ENCODE data around the gene CFAP20. TPM values are rescaled to one million over a fixed set of nuclear protein-coding genes. Genes with fewer than 3 reads are reported as not detected.
A peak's percentile ranks its signal among the peaks of the same experiment; 100 is the strongest.

CFAP20 gene
- polyA plus RNA-seq, 2 donors: 7.0 to 22.5 TPM

GRCh38 chr16:58154345-58154744, 25.2 kb upstream of the CFAP20 start:
- Histone ChIP-seq H3K4me3 (ENCODE audit: low read depth in 1 of 2, low read length in 2 of 2) (no peak overlapping the region), H3K4me1 (ENCODE audit: control insufficient read depth in 2 of 2, insufficient read depth in 2 of 2, low read length in 1 of 2) (peaks cover 0 to 2% of the 10 kb centered on the region in 2 donors), H3K9me3 (ENCODE audit: control insufficient read depth in 2 of 2, insufficient read depth in 1 of 2, low read depth in 1 of 2, low read length in 1 of 2) (no peaks in the 10 kb centered on the region), H3K36me3 (ENCODE audit: control insufficient read depth in 2 of 2, insufficient read depth in 2 of 2, low read length in 1 of 2) (peaks cover 0 to 2% of the 10 kb centered on the region in 2 donors), H3K27me3 (ENCODE audit: control insufficient read depth in 1 of 2, insufficient read depth in 2 of 2, low read length in 2 of 2) (no peaks in the 10 kb centered on the region), H3K27ac (ENCODE audit: low read depth in 2 of 2, low read length in 1 of 2) (no peak overlapping the region)
- 82 to 95% methylated on average over 2 of the region's 2 CpGs for WGBS, 2 donors

- H3K36me3 ChIP-seq (ENCODE audit: control insufficient read depth in 2 of 2, insufficient read depth in 2 of 2, low read length in 1 of 2): no peaks in the 10 kb centered on the region
- no peaks in the 10 kb centered on the region for H3K27me3 ChIP-seq (ENCODE audit: control insufficient read depth in 1 of 2, insufficient read depth in 2 of 2, low read length in 2 of 2)
- H3K4me1 ChIP-seq (ENCODE audit: control insufficient read depth in 2 of 2, insufficient read depth in 2 of 2, low read length in 1 of 2): peaks cover 0 to 2% of the 10 kb centered on the region in 2 donors
- H3K4me3 ChIP-seq (ENCODE audit: low read depth in 1 of 2, low read length in 2 of 2): no peak overlapping the region
- WGBS, 2 donors: 86 to 87% methylated on average over 8 of the region's 8 CpGs
- no peak overlapping the region for H3K27ac ChIP-seq (ENCODE audit: low read depth in 2 of 2, low read length in 1 of 2)
- no peaks in the 10 kb centered on the region for H3K9me3 ChIP-seq (ENCODE audit: control insufficient read depth in 2 of 2, insufficient read depth in 1 of 2, low read depth in 1 of 2, low read length in 1 of 2)
Measured at GRCh38 chr16:58152246-58152868, 23.2 kb upstream of the CFAP20 start.

GRCh38 chr16:58148526-58148925, 19.3 kb upstream of the CFAP20 start:
- H3K27me3 ChIP-seq (ENCODE audit: control insufficient read depth in 1 of 2, insufficient read depth in 2 of 2, low read length in 2 of 2): no peaks in the 10 kb centered on the region
- 58 to 68% methylated on average over 1 of the region's 1 CpG for WGBS, 2 donors
- no peaks in the 10 kb centered on the region for H3K9me3 ChIP-seq (ENCODE audit: control insufficient read depth in 2 of 2, insufficient read depth in 1 of 2, low read depth in 1 of 2, low read length in 1 of 2)
- no peaks in the 10 kb centered on the region for H3K4me1 ChIP-seq (ENCODE audit: control insufficient read depth in 2 of 2, insufficient read depth in 2 of 2, low read length in 1 of 2)
- no peak overlapping the region for H3K4me3 ChIP-seq (ENCODE audit: low read depth in 1 of 2, low read length in 2 of 2)
- no peaks in the 10 kb centered on the region for H3K36me3 ChIP-seq (ENCODE audit: control insufficient read depth in 2 of 2, insufficient read depth in 2 of 2, low read length in 1 of 2)
- H3K27ac ChIP-seq (ENCODE audit: low read depth in 2 of 2, low read length in 1 of 2): no peak overlapping the region

- H3K36me3 ChIP-seq (ENCODE audit: control insufficient read depth in 2 of 2, insufficient read depth in 2 of 2, low read length in 1 of 2): no peaks in the 10 kb centered on the region
- H3K27me3 ChIP-seq (ENCODE audit: control insufficient read depth in 1 of 2, insufficient read depth in 2 of 2, low read length in 2 of 2): no peaks in the 10 kb centered on the region
- H3K4me3 ChIP-seq (ENCODE audit: low read depth in 1 of 2, low read length in 2 of 2): no peak overlapping the region
- no peak overlapping the region for H3K27ac ChIP-seq (ENCODE audit: low read depth in 2 of 2, low read length in 1 of 2)
- H3K9me3 ChIP-seq (ENCODE audit: control insufficient read depth in 2 of 2, insufficient read depth in 1 of 2, low read depth in 1 of 2, low read length in 1 of 2): no peaks in the 10 kb centered on the region
- H3K4me1 ChIP-seq (ENCODE audit: control insufficient read depth in 2 of 2, insufficient read depth in 2 of 2, low read length in 1 of 2): no peaks in the 10 kb centered on the region
- 91 to 93% methylated on average over 2 of the region's 2 CpGs for WGBS, 2 donors
Measured at GRCh38 chr16:58148099-58148498, 18.9 kb upstream of the CFAP20 start.

- Histone ChIP-seq H3K27ac (ENCODE audit: low read depth in 2 of 2, low read length in 1 of 2) (no peak overlapping the region), H3K27me3 (ENCODE audit: control insufficient read depth in 1 of 2, insufficient read depth in 2 of 2, low read length in 2 of 2) (no peaks in the 10 kb centered on the region), H3K36me3 (ENCODE audit: control insufficient read depth in 2 of 2, insufficient read depth in 2 of 2, low read length in 1 of 2) (no peaks in the 10 kb centered on the region), H3K4me1 (ENCODE audit: control insufficient read depth in 2 of 2, insufficient read depth in 2 of 2, low read length in 1 of 2) (no peaks in the 10 kb centered on the region), H3K9me3 (ENCODE audit: control insufficient read depth in 2 of 2, insufficient read depth in 1 of 2, low read depth in 1 of 2, low read length in 1 of 2) (no peaks in the 10 kb centered on the region), H3K4me3 (ENCODE audit: low read depth in 1 of 2, low read length in 2 of 2) (no peak overlapping the region)
Measured at GRCh38 chr16:58138852-58139251, 9.7 kb upstream of the CFAP20 start.

- Histone ChIP-seq H3K4me1 (ENCODE audit: control insufficient read depth in 2 of 2, insufficient read depth in 2 of 2, low read length in 1 of 2) (no peaks in the 10 kb centered on the region), H3K27ac (ENCODE audit: low read depth in 2 of 2, low read length in 1 of 2) (no peak overlapping the region), H3K4me3 (ENCODE audit: low read depth in 1 of 2, low read length in 2 of 2) (no peak overlapping the region), H3K36me3 (ENCODE audit: control insufficient read depth in 2 of 2, insufficient read depth in 2 of 2, low read length in 1 of 2) (no peaks in the 10 kb centered on the region), H3K27me3 (ENCODE audit: control insufficient read depth in 1 of 2, insufficient read depth in 2 of 2, low read length in 2 of 2) (no peaks in the 10 kb centered on the region), H3K9me3 (ENCODE audit: control insufficient read depth in 2 of 2, insufficient read depth in 1 of 2, low read depth in 1 of 2, low read length in 1 of 2) (no peaks in the 10 kb centered on the region)
- 90 to 91% methylated on average over 2 of the region's 2 CpGs for WGBS, 2 donors
Measured at GRCh38 chr16:58137581-58137980, 8.4 kb upstream of the CFAP20 start.

GRCh38 chr16:58128711-58129096, 477 bp downstream of the CFAP20 start:
- H3K4me3 ChIP-seq (ENCODE audit: low read depth in 1 of 2, low read length in 2 of 2): peak overlapping the region; percentile 65 to 86
- H3K9me3 ChIP-seq (ENCODE audit: control insufficient read depth in 2 of 2, insufficient read depth in 1 of 2, low read depth in 1 of 2, low read length in 1 of 2): no peaks in the 10 kb centered on the region
- no peaks in the 10 kb centered on the region for H3K36me3 ChIP-seq (ENCODE audit: control insufficient read depth in 2 of 2, insufficient read depth in 2 of 2, low read length in 1 of 2)
- no peaks in the 10 kb centered on the region for H3K27me3 ChIP-seq (ENCODE audit: control insufficient read depth in 1 of 2, insufficient read depth in 2 of 2, low read length in 2 of 2)
- H3K4me1 ChIP-seq (ENCODE audit: control insufficient read depth in 2 of 2, insufficient read depth in 2 of 2, low read length in 1 of 2): peaks cover 0 to 5% of the 10 kb centered on the region in 2 donors
- 1 to 2% methylated on average over 23 to 25 of the region's 25 CpGs for WGBS, 2 donors
- H3K27ac ChIP-seq (ENCODE audit: low read depth in 2 of 2, low read length in 1 of 2): peak overlapping the region; percentile 88 to 90

GRCh38 chr16:58128181-58128631, 975 bp downstream of the CFAP20 start:
- H3K4me3 ChIP-seq (ENCODE audit: low read depth in 1 of 2, low read length in 2 of 2): peak overlapping the region; percentile 65 to 86
- H3K27ac ChIP-seq (ENCODE audit: low read depth in 2 of 2, low read length in 1 of 2): peak overlapping the region in 1 of 2 donors; percentile 35
- H3K4me1 ChIP-seq (ENCODE audit: control insufficient read depth in 2 of 2, insufficient read depth in 2 of 2, low read length in 1 of 2): peaks cover 0 to 5% of the 10 kb centered on the region in 2 donors

GRCh38 chr16:58127634-58128033, 1.5 kb downstream of the CFAP20 start:
- Histone ChIP-seq H3K4me3 (ENCODE audit: low read depth in 1 of 2, low read length in 2 of 2) (peak overlapping the region in 1 of 2 donors; percentile 21), H3K27me3 (ENCODE audit: control insufficient read depth in 1 of 2, insufficient read depth in 2 of 2, low read length in 2 of 2) (no peaks in the 10 kb centered on the region), H3K9me3 (ENCODE audit: control insufficient read depth in 2 of 2, insufficient read depth in 1 of 2, low read depth in 1 of 2, low read length in 1 of 2) (no peaks in the 10 kb centered on the region), H3K4me1 (ENCODE audit: control insufficient read depth in 2 of 2, insufficient read depth in 2 of 2, low read length in 1 of 2) (peaks cover 0 to 5% of the 10 kb centered on the region in 2 donors), H3K27ac (ENCODE audit: low read depth in 2 of 2, low read length in 1 of 2) (peak overlapping the region in 1 of 2 donors; percentile 35), H3K36me3 (ENCODE audit: control insufficient read depth in 2 of 2, insufficient read depth in 2 of 2, low read length in 1 of 2) (no peaks in the 10 kb centered on the region)
- WGBS, 2 donors: 13 to 16% methylated on average over 4 of the region's 4 CpGs

More at GRCh38 chr16:58128181-58128631, 975 bp downstream of the CFAP20 start:
- WGBS, 2 donors: 3 to 4% methylated on average over 6 of the region's 6 CpGs
- Histone ChIP-seq H3K36me3 (ENCODE audit: control insufficient read depth in 2 of 2, insufficient read depth in 2 of 2, low read length in 1 of 2) (no peaks in the 10 kb centered on the region), H3K9me3 (ENCODE audit: control insufficient read depth in 2 of 2, insufficient read depth in 1 of 2, low read depth in 1 of 2, low read length in 1 of 2) (no peaks in the 10 kb centered on the region), H3K27me3 (ENCODE audit: control insufficient read depth in 1 of 2, insufficient read depth in 2 of 2, low read length in 2 of 2) (no peaks in the 10 kb centered on the region)

GRCh38 chr16:58127033-58127556, 2.1 kb downstream of the CFAP20 start:
- H3K4me3 ChIP-seq (ENCODE audit: low read depth in 1 of 2, low read length in 2 of 2): peak overlapping the region in 1 of 2 donors; percentile 21
- H3K36me3 ChIP-seq (ENCODE audit: control insufficient read depth in 2 of 2, insufficient read depth in 2 of 2, low read length in 1 of 2): no peaks in the 10 kb centered on the region
- H3K4me1 ChIP-seq (ENCODE audit: control insufficient read depth in 2 of 2, insufficient read depth in 2 of 2, low read length in 1 of 2): peaks cover 0 to 5% of the 10 kb centered on the region in 2 donors
- 9 to 12% methylated on average over 7 of the region's 7 CpGs for WGBS, 2 donors
- no peaks in the 10 kb centered on the region for H3K9me3 ChIP-seq (ENCODE audit: control insufficient read depth in 2 of 2, insufficient read depth in 1 of 2, low read depth in 1 of 2, low read length in 1 of 2)
- H3K27ac ChIP-seq (ENCODE audit: low read depth in 2 of 2, low read length in 1 of 2): peak overlapping the region; percentile 35 to 59
- no peaks in the 10 kb centered on the region for H3K27me3 ChIP-seq (ENCODE audit: control insufficient read depth in 1 of 2, insufficient read depth in 2 of 2, low read length in 2 of 2)
